ENCODE data around the gene PRRC2B. TPM values are rescaled to one million over a fixed set of nuclear protein-coding genes. Genes with fewer than 3 reads are reported as not detected.
"Not testable (repeated sequence)": the region's sequence is repeated elsewhere in the genome, so short reads cannot be mapped to it uniquely, and the experiment has no call there.

PRRC2B gene
- total and polyA plus RNA-seq, 2 experiments from 2014 or later = 30.9 to 53.7 TPM

- Histone ChIP-seq H3K9me3 (ENCODE audit: low read depth) (no peaks in the 10 kb centered on the region), H3K79me2 (ENCODE audit: insufficient read depth) (no peaks in the 10 kb centered on the region), H3K27me3 (replicated peaks; ENCODE audit: insufficient read depth) (no peaks in the 10 kb centered on the region), H3K4me1 (ENCODE audit: insufficient read depth) (peaks cover 2% of the 10 kb centered on the region; the same call in 1 of the 2 replicates), H4K20me1 (ENCODE audit: insufficient read depth) (no peaks in the 10 kb centered on the region), H3K36me3 (ENCODE audit: low read depth) (no peaks in the 10 kb centered on the region), H3F3A (ENCODE audit: insufficient read depth) (peaks cover 5% of the 10 kb centered on the region; the same call in 1 of the 2 replicates), H2AFZ (no peak overlapping the region), H3K9me2 (ENCODE audit: insufficient read depth) (no peaks in the 10 kb centered on the region), H3K4me2 (ENCODE audit: unreplicated experiment) (no peak overlapping the region), H3K27ac (no peak overlapping the region), H3K9ac (no peak overlapping the region), H3K4me3 (no peak overlapping the region)
- TF ChIP-seq EZH2 (IDR thresholded peaks at IDR 0.05; ENCODE audit: insufficient read depth, poor library complexity, severe bottlenecking) (no peak), EZH2phosphoT487 (IDR thresholded peaks at IDR 0.05; ENCODE audit: insufficient read depth, low read depth) (no peak)
- WGBS, 2 experiments (ENCODE audit: low coverage in 1 of 2, low lambda C conversion rate in 2 of 2, missing lambda C conversion rate in 2 of 2) = 78 to 88% methylated on average over 2 of the region's 2 CpGs
- in situ Hi-C loops (cut with MboI) = loop anchor here (25.0 kb wide), 1 partner anchor 370 kb away; the partner anchor contains the start of gene RAPGEF1
- no peak for DNase-seq
Observed at GRCh38 chr9:131367450-131367849, 26.4 kb upstream of the PRRC2B start.

- in situ Hi-C loops (cut with MboI) = loop anchor here (25.0 kb wide), 1 partner anchor 367 kb away; the partner anchor contains the start of gene RAPGEF1
Observed at GRCh38 chr9:131370638-131371037, 23.2 kb upstream of the PRRC2B start.

GRCh38 chr9:131372599-131372973 lies 21.3 kb upstream of the PRRC2B start:
- not testable (repeated sequence) for H3K36me3 ChIP-seq (ENCODE audit: low read depth); H3K9me2 ChIP-seq (ENCODE audit: insufficient read depth); H4K20me1 ChIP-seq (ENCODE audit: insufficient read depth); H3K27me3 ChIP-seq (replicated peaks; ENCODE audit: insufficient read depth); H3K4me1 ChIP-seq (ENCODE audit: insufficient read depth); H3K9me3 ChIP-seq (ENCODE audit: low read depth); H3K79me2 ChIP-seq (ENCODE audit: insufficient read depth); DNase-seq
- in situ Hi-C loops (cut with MboI) = loop anchor here (25.0 kb wide), 1 partner anchor 365 kb away; the partner anchor contains the start of gene RAPGEF1
- H3F3A ChIP-seq (ENCODE audit: insufficient read depth) = peaks cover 12% of the 10 kb centered on the region; the same call in 1 of the 2 replicates
- 58 to 65% methylated on average over 17 of the region's 17 CpGs for WGBS, 2 experiments (ENCODE audit: low coverage in 1 of 2, low lambda C conversion rate in 2 of 2, missing lambda C conversion rate in 2 of 2)
- H3K4me2 ChIP-seq (ENCODE audit: unreplicated experiment) = peak overlapping the region; percentile 83
- peak overlapping the region; percentile 95 for H2AFZ ChIP-seq
- H3K27ac ChIP-seq = peak overlapping the region; percentile 85
- peak overlapping the region; percentile 88 for H3K9ac ChIP-seq
- H3K4me3 ChIP-seq = peak overlapping the region; percentile 82

More at GRCh38 chr9:131370638-131371037, 23.2 kb upstream of the PRRC2B start:
- H2AFZ ChIP-seq = no peak overlapping the region
- no peaks in the 10 kb centered on the region for H3K36me3 ChIP-seq (ENCODE audit: low read depth)
- H3K4me1 ChIP-seq (ENCODE audit: insufficient read depth) = peaks cover 5% of the 10 kb centered on the region; the same call in 1 of the 2 replicates
- H3K4me2 ChIP-seq (ENCODE audit: unreplicated experiment) = no peak overlapping the region
- no peaks in the 10 kb centered on the region for H4K20me1 ChIP-seq (ENCODE audit: insufficient read depth)
- no peaks in the 10 kb centered on the region for H3K79me2 ChIP-seq (ENCODE audit: insufficient read depth)
- H3K9me2 ChIP-seq (ENCODE audit: insufficient read depth) = no peaks in the 10 kb centered on the region
- 72 to 75% methylated on average over 2 of the region's 2 CpGs for WGBS, 2 experiments (ENCODE audit: low coverage in 1 of 2, low lambda C conversion rate in 2 of 2, missing lambda C conversion rate in 2 of 2)
- no peak overlapping the region for H3K4me3 ChIP-seq
- H3K27me3 ChIP-seq (replicated peaks; ENCODE audit: insufficient read depth) = no peaks in the 10 kb centered on the region
- no peak for DNase-seq
- no peak overlapping the region for H3K27ac ChIP-seq
- H3K9me3 ChIP-seq (ENCODE audit: low read depth) = no peaks in the 10 kb centered on the region
- H3F3A ChIP-seq (ENCODE audit: insufficient read depth) = peaks cover 12% of the 10 kb centered on the region; the same call in 1 of the 2 replicates
- no peak overlapping the region for H3K9ac ChIP-seq
- TF ChIP-seq EZH2 (IDR thresholded peaks at IDR 0.05; ENCODE audit: insufficient read depth, poor library complexity, severe bottlenecking) (no peak), EZH2phosphoT487 (IDR thresholded peaks at IDR 0.05; ENCODE audit: insufficient read depth, low read depth) (no peak)

DNA sequence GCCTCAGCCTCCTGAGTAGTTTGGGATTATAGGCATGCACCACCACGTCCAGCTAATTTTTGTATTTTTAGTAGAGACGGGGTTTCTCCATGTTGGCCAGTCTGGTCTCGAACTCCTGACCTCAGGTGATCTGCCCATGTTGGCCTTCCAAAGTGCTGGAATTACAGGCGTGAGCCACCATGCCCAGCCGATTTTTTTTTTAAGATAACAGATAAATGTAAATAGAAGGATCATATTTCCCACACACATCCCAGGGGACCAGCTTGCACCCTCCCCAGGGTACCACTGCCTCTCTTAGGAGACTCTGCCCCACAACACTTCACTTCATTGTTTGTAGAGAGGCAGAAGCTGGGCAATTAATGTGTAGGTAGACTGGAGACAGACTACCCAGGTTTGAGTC lies 19.2 kb upstream of the PRRC2B start:
- not testable (repeated sequence) for H3K79me2 ChIP-seq (ENCODE audit: insufficient read depth); H3K36me3 ChIP-seq (ENCODE audit: low read depth); DNase-seq; H3K4me2 ChIP-seq (ENCODE audit: unreplicated experiment); H3K9ac ChIP-seq; H3K27ac ChIP-seq; H3K9me2 ChIP-seq (ENCODE audit: insufficient read depth); H3K9me3 ChIP-seq (ENCODE audit: low read depth); H4K20me1 ChIP-seq (ENCODE audit: insufficient read depth); H3K4me3 ChIP-seq; H2AFZ ChIP-seq; H3K27me3 ChIP-seq (replicated peaks; ENCODE audit: insufficient read depth); H3K4me1 ChIP-seq (ENCODE audit: insufficient read depth)
- 78 to 84% methylated on average over 5 of the region's 5 CpGs for WGBS, 2 experiments (ENCODE audit: low coverage in 1 of 2, low lambda C conversion rate in 2 of 2, missing lambda C conversion rate in 2 of 2)
- in situ Hi-C loops (cut with MboI) = loop anchor here (25.0 kb wide), 1 partner anchor 363 kb away; the partner anchor contains the start of gene RAPGEF1
- peaks cover 12% of the 10 kb centered on the region for H3F3A ChIP-seq (ENCODE audit: insufficient read depth)

GRCh38 chr9:131379056-131379455 lies 14.8 kb upstream of the PRRC2B start:
- no peak for DNase-seq
- Histone ChIP-seq H3K9me2 (ENCODE audit: insufficient read depth) (no peaks in the 10 kb centered on the region), H3K4me3 (no peak overlapping the region), H3K27me3 (replicated peaks; ENCODE audit: insufficient read depth) (no peaks in the 10 kb centered on the region), H3K4me2 (ENCODE audit: unreplicated experiment) (no peak overlapping the region), H3K9ac (no peak overlapping the region), H3K79me2 (ENCODE audit: insufficient read depth) (no peaks in the 10 kb centered on the region), H3K9me3 (ENCODE audit: low read depth) (no peaks in the 10 kb centered on the region), H4K20me1 (ENCODE audit: insufficient read depth) (no peaks in the 10 kb centered on the region), H3K36me3 (ENCODE audit: low read depth) (no peaks in the 10 kb centered on the region), H3K27ac (no peak overlapping the region), H2AFZ (no peak overlapping the region), H3F3A (ENCODE audit: insufficient read depth) (peaks cover 8% of the 10 kb centered on the region), H3K4me1 (ENCODE audit: insufficient read depth) (peaks cover 6% of the 10 kb centered on the region; the same call in 1 of the 2 replicates)
- WGBS, 2 experiments (ENCODE audit: low coverage in 1 of 2, low lambda C conversion rate in 2 of 2, missing lambda C conversion rate in 2 of 2) = 48% methylated on average over 2 of the region's 2 CpGs
- TF ChIP-seq EZH2phosphoT487 (IDR thresholded peaks at IDR 0.05; ENCODE audit: insufficient read depth, low read depth) (no peak), EZH2 (IDR thresholded peaks at IDR 0.05; ENCODE audit: insufficient read depth, poor library complexity, severe bottlenecking) (no peak)
- in situ Hi-C loops (cut with MboI) = no loop called here
